Stimulated activated CD8-positive, alpha-beta memory T cell treated with anti-CD3 and anti-CD28 coated beads, Interleukin-12 subunit alpha, Interleukin-12 subunit beta, amount 100 ng/mL, for 1 hour (primary cell): ENCODE results near the gene NAP1L1.

Source experiments
- DNase-seq: peaks from one replicate; pipeline ENCODE4 v3.0.0-alpha.2; 2020; ENCODE audit warnings: low read depth

Gene NAP1L1

DNA sequence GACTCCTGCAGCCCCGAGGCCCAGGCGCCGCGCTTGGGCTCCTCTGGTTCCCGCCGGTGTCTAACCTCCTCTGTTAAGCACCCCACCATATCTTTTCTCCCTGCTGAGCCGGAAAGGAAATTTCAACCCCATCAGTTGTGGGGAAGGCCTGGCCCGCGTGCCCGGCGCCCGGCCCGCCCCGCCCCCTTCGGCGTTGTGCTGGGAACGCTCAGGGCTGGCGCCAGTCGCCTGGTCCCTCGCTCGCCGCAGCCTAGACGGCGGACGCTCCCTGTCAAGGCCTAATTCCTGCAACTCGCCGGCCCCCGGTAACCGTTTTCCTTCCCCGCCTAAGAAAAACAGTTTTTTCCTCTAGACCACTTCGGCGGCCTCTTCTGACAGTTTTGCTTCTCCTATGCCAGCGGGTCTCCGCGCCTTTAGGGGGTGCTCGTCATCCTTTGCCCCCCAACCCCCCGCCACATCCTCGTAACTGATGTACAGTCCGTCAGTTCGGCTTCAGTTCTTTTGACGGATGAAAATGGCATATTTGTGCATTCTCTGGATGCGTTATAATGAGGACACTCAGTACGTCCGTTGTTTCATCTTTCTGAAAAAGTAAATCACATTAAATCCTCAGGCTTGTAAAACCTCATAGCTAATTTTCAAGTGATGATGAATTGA is 506 bp upstream of the NAP1L1 start:
- peak; percentile 28 for DNase-seq

DNA sequence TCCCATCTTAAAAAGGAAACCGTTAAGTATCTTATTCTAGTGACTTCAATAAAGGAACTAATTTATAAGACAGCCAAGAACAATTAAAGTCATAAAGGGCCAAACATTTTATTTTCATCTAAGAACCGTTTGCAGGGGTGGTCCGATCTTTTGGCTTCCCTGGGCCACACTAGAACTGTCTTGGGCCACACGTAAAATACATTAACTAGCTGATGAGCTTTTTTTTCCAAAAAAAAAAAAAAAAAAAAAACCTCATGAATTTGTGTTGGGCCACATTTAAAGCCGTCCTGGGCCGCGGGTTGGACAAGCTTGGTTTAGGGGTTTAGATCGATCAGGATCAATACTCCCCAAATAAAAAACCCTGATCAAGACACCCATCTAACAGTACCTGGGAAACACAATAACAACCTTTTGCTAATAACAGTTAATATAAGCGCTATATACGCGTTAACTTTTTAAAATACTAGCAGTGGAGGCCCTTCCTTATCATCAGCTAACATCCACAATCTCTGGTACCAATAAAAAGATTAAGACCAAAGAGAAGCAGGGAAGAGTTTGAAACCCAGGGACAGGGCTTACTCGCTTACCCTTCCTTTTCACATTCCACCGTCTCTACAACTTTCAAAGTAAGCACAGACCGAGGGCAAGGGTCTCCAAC is 1.1 kb downstream of the NAP1L1 start:
- DNase-seq = no peak

DNA sequence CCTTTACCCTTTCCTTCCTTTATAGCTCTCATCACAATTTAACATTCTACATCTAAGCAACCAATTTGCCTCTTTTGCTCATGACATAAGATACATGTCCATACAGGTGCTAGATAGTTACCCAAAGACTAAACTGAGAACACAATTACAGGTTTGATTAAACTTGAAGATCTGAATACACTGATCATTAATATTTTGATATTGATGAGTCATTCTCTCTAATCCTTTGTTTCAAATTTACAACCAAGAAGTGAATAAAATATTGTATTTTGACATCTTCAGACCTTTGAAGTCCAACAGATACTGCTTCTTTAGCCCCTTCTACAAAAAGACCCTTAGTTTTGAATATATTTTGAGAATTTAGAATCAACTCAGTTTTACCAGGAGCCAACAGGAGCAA is 2.6 kb downstream of the NAP1L1 start:
- no peak for DNase-seq

DNA sequence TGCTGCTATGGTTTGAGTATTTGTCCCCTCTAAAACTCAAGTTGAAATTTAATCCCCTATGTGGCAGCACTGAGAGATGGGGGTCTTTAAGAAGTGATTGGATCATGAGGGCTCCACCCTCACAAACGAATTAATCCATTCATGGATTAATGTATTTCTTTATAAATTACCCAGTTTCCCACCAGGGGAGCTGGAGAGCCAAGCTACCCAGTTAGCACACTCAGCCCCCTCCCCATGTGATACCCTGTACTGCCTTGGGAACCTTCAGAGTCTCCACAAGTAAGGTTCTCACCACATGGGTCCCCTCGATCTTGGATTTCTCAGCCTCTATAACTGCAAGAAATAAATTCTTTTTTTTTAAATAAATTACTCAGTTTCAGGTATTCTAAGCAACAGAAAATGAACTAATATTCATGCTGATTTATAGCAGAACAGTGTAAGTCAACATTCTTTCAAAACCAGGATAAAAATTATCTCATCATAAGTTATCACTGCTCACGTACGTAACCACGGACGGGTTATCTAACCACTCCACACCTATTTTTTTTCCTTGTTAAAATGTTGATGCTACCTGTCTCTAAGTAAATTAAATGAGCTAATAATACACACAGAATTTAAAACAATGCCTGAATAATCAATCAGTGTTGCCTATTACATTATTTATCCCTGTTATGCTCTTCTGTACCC is 3.6 kb downstream of the NAP1L1 start:
- no peak for DNase-seq

- DNase-seq = no peak
These were observed 4.3 kb downstream of the NAP1L1 start for GRCh38 chr12:76080017-76080728.

- DNase-seq = no peak
These were observed 5.7 kb downstream of the NAP1L1 start for GRCh38 chr12:76078748-76079147.

DNA sequence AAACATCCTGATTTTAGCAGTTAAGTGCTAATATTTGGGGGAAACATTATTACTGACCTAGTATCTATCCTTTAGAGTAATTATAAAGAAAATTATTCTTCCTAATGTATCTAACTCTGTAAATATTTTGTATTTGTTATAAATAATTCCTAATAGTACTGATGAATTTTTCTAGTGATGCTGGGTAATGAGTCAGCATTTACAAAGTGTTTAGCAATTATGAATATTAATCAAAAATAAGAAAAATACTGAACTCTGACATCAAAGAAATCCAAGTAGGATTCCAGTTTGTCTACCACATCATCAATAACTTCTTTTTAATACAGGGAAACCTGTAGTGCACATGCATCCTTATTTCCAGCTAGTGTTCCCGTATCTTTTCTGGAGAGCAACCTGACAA is 9.0 kb downstream of the NAP1L1 start:
- no peak for DNase-seq

DNA sequence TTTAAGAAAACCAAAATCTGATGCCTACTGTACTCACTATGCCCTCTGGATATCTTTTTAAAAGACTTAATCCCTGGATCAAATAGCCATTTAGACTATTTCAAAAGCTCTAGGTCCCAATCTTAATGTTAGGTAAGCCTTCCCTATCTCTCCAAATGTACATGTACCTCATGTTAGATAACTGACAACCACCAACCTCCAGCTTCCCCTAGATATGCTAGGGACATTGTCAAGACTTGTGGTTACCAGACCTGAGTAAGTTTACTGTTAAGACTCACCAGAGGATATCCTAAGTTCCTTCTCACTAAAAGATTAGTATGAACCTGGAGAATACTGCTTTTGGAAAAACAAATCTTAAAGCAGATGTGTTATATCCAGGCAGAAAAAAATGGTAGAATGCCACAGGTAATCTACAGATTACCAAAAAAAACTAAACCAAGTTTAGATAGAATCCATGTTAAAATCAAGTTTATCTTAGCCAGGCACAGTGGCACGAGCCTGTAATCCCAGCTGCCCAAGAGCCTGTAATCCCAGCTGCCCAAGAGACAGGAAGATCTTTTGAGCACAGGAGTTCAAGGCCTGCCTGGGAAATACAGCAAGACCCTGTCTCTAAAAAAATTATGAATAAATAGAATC is 9.7 kb downstream of the NAP1L1 start:
- DNase-seq = no peak

- no peak for DNase-seq
These were observed 10.9 kb downstream of the NAP1L1 start for GRCh38 chr12:76073561-76073960.

DNA sequence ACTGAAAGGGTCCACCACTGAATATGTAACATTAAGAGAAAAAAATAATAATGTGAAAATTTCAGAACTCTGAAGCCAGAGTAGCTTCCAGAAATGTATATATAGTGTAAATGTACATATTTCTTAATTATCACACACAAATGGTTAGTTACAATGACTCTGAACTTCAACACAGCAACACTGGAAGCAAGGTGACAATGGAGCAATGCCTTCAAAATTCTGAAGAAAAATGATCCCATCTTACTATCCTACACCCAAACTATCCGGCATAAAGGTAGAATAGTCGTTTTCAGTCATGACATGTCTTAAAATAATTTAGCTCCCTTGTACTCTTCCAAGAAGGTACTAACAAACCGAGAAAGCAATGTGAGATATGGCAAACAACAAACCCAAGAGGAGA is 11.9 kb downstream of the NAP1L1 start:
- no peak for DNase-seq

DNA sequence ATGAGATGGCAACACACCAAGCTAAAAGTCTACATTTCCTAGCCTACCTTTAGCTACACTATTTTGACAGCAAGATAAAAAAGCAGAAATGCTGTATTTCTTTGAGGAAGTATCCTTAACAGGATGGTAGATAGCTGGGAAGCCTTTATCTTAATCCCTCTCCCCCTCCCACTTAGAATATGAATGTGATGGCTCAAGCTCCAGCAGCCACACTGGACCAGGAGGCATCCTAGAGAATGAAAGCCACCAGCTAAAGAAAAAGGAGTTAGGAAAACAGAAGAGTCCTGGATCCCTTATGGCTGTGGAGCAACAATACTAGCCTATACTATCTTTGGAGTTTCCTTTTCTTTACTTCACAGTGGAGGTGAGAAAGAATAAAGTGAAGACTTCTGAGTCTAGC is 15.1 kb downstream of the NAP1L1 start:
- no peak for DNase-seq

DNA sequence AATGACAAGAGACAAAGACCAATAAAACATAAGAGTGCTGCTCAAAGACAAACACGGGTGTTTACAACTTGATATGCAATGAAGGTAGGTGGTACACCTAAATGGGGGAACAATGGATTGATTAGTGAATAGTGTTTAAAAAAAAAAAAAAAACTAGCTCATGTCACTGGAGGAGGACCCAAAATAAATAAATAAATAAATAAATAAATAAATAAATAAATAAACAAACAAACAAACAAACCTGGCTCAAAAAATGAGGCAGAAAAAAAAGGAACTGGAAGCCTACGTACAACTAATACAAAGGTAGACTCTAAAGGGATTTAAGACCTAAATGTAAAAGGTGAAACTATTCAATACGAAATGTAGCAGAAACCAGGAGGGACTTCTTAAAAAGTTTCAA is 18.6 kb downstream of the NAP1L1 start:
- DNase-seq = no peak

GRCh38 chr12:76064904-76065303 is 19.6 kb downstream of the NAP1L1 start:
- DNase-seq = no peak

GRCh38 chr12:76060111-76060510 is 24.4 kb downstream of the NAP1L1 start:
- DNase-seq = no peak

GRCh38 chr12:76057326-76057725 is 27.2 kb downstream of the NAP1L1 start:
- DNase-seq = no peak

GRCh38 chr12:76055393-76055792 is 29.1 kb downstream of the NAP1L1 start:
- DNase-seq = no peak

- DNase-seq = no peak
These were observed 34.8 kb downstream of the NAP1L1 start for GRCh38 chr12:76049575-76050251.

GRCh38 chr12:76047742-76048141 is 36.7 kb downstream of the NAP1L1 start:
- DNase-seq = no peak

- DNase-seq = no peak
These were observed 37.4 kb downstream of the NAP1L1 start for GRCh38 chr12:76047060-76047459.

DNA sequence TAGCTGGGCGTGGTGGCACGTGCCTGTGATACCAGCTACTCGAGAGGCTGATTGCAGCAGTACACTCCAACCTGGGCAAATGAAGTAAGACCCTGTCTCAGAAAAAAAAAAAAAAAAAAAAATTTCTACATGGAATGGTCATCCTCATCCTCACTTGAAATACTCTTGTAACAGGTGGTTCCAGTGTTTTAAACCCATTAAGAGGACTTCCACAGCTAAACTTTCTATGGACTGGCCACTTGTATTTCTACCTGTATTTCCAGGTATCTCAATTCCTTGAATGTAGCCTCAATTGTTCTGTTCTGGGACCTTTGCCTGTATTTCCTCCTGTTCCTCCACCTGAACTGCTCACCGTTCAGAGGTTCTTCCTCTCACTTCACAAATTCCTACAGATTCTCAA is 41.1 kb downstream of the NAP1L1 start:
- no peak for DNase-seq

- DNase-seq = no peak
These were observed 42.3 kb downstream of the NAP1L1 start for GRCh38 chr12:76042147-76042546.

GRCh38 chr12:76041406-76041805 is 43.1 kb downstream of the NAP1L1 start:
- DNase-seq = no peak
